Activated naive CD4-positive, alpha-beta T cell treated with anti-CD3 and anti-CD28 coated beads for 36 hours (primary cell): ENCODE results near the gene TNFRSF1B. TPM values are rescaled to one million over a fixed set of nuclear protein-coding genes. Genes with fewer than 3 reads are reported as not detected.
A peak's percentile ranks its signal among the peaks of the same experiment; 100 is the strongest.

Experiments used
- CTCF ChIA-PET: fragments of 350-600 bp; sonication (Branson Sonifier 250); formaldehyde crosslinking; loops from one replicate; lab custom pipeline; 2021; ENCODE audit warnings: antibody characterized with exemption; lab: Charles Lee
- DNase-seq: peaks from one replicate; pipeline ENCODE4 v3.0.0-alpha.2; 2020
- H3K27ac Mint-ChIP-seq: one replicate; pipeline ENCODE4 v1.8.0; 2021; ENCODE audit warnings: mild to moderate bottlenecking, mixed read lengths
- H3K27me3 Mint-ChIP-seq: one replicate; pipeline ENCODE4 v1.8.0; 2021; ENCODE audit warnings: low read depth, mixed read lengths
- H3K36me3 Mint-ChIP-seq: one replicate; pipeline ENCODE4 v1.8.0; 2021; ENCODE audit warnings: low read depth, mixed read lengths
- H3K4me1 Mint-ChIP-seq: one replicate; pipeline ENCODE4 v1.8.0; 2021; ENCODE audit warnings: low read depth, mixed read lengths
- H3K4me3 Mint-ChIP-seq: one replicate; pipeline ENCODE4 v1.8.0; 2021; ENCODE audit warnings: mild to moderate bottlenecking, moderate library complexity, mixed read lengths
- H3K9me3 Mint-ChIP-seq: one replicate; pipeline ENCODE4 v1.8.0; 2021; ENCODE audit warnings: mixed read lengths
- intact Hi-C: fragments of 100-400 bp; cut with micrococcal nuclease; formaldehyde crosslinking; loops from one replicate; pipeline ENCODE4 v1.15.1; 2023
- total RNA-seq, 2 experiments: library from RNA; stranded (reverse); gene quantifications; one replicate each; pipeline ENCODE4 v1.2.3, GENCODE V29; 2021

The TNFRSF1B gene
- total RNA-seq, 2 experiments from 2014 or later = 69.4 to 75.7 TPM

- H3K4me3 Mint-ChIP-seq = no peak overlapping the region
- peaks cover 18% of the 10 kb centered on the region for H3K4me1 Mint-ChIP-seq
- no peaks in the 10 kb centered on the region for H3K9me3 Mint-ChIP-seq
- no peak overlapping the region for H3K27ac Mint-ChIP-seq
- no peaks in the 10 kb centered on the region for H3K27me3 Mint-ChIP-seq
- CTCF ChIA-PET = interaction anchor here (0.6 to 2.6 kb wide), 9 partner anchors 15 to 508 kb away, joined by 3 to 16 read pairs (median 3); partner anchors contain the start of gene MIIP
- no peaks in the 10 kb centered on the region for H3K36me3 Mint-ChIP-seq
- no peak for DNase-seq
- intact Hi-C loops = loop anchor here (1.0 kb wide), 1 partner anchor 429 kb away; no protein-coding TSS in a partner anchor
Observed at GRCh38 chr1:12228979-12229378, 62.2 kb downstream of the TNFRSF1B start.

- Mint-ChIP-seq H3K27me3 (no peaks in the 10 kb centered on the region), H3K27ac (no peak overlapping the region), H3K4me1 (peaks cover 19% of the 10 kb centered on the region), H3K9me3 (no peaks in the 10 kb centered on the region), H3K36me3 (no peaks in the 10 kb centered on the region), H3K4me3 (peak overlapping the region; percentile 57)
- CTCF ChIA-PET = interaction anchor here (0.7 to 2.6 kb wide), 7 partner anchors 14 to 509 kb away, joined by 3 to 16 read pairs (median 3); partner anchors contain the start of gene MIIP
- intact Hi-C loops = loop anchor here (1.0 kb wide), 1 partner anchor 429 kb away; no protein-coding TSS in a partner anchor
- no peak for DNase-seq
Observed at GRCh38 chr1:12229386-12229834, 62.6 kb downstream of the TNFRSF1B start.

- H3K4me3 Mint-ChIP-seq = peak within 1 kb of the TSS; percentile 80
- no peaks in the 10 kb centered on the region for H3K36me3 Mint-ChIP-seq
- no peaks in the 10 kb centered on the region for H3K27me3 Mint-ChIP-seq
- H3K4me1 Mint-ChIP-seq = peaks cover 21% of the 10 kb centered on the region
- DNase-seq = peak; percentile 86
- H3K27ac Mint-ChIP-seq = no peak within 1 kb of the TSS
- CTCF ChIA-PET = interaction anchor here (0.5 to 2.6 kb wide), 5 partner anchors 19 to 509 kb away, joined by 3 to 16 read pairs (median 3); no protein-coding TSS in a partner anchor
- H3K9me3 Mint-ChIP-seq = no peaks in the 10 kb centered on the region
- intact Hi-C loops = loop anchor here (1.0 to 2.0 kb wide), 2 partner anchors 21 to 428 kb away; no protein-coding TSS in a partner anchor
Observed at GRCh38 chr1:12229835-12230548, 63.2 kb downstream of the TNFRSF1B start, which contains the start of gene VPS13D. Gene VPS13D (plus strand): TSS chr1:12230030. CDS start chr1:12234267, 4,237 bp downstream.

GRCh38 chr1:12230549-12231275 is 63.9 kb downstream of the TNFRSF1B start:
- CTCF ChIA-PET = interaction anchor here (0.6 to 1.1 kb wide), 2 partner anchors 105 to 142 kb away, joined by 3 read pairs; no protein-coding TSS in a partner anchor
- Mint-ChIP-seq H3K27me3 (no peaks in the 10 kb centered on the region), H3K27ac (no peak overlapping the region), H3K9me3 (no peaks in the 10 kb centered on the region), H3K4me3 (peak overlapping the region; percentile 80), H3K36me3 (no peaks in the 10 kb centered on the region), H3K4me1 (peaks cover 25% of the 10 kb centered on the region)
- intact Hi-C loops = loop anchor here (2.0 kb wide), 1 partner anchor 22 kb away; no protein-coding TSS in a partner anchor
- peak; percentile 24 for DNase-seq

- CTCF ChIA-PET = interaction anchor here (0.6 to 1.1 kb wide), 2 partner anchors 106 to 143 kb away, joined by 3 read pairs; no protein-coding TSS in a partner anchor
- H3K36me3 Mint-ChIP-seq = no peaks in the 10 kb centered on the region
Observed at GRCh38 chr1:12231276-12231595, 64.4 kb downstream of the TNFRSF1B start.

GRCh38 chr1:12232221-12232620 is 65.4 kb downstream of the TNFRSF1B start:
- intact Hi-C loops = no loop called here
- peak overlapping the region; percentile 37 for H3K27ac Mint-ChIP-seq

More at GRCh38 chr1:12231276-12231595, 64.4 kb downstream of the TNFRSF1B start:
- Mint-ChIP-seq H3K9me3 (no peaks in the 10 kb centered on the region), H3K27ac (no peak overlapping the region), H3K4me3 (peak overlapping the region; percentile 80), H3K4me1 (peaks cover 25% of the 10 kb centered on the region), H3K27me3 (no peaks in the 10 kb centered on the region)
- intact Hi-C loops = loop anchor here (2.0 kb wide), 1 partner anchor 22 kb away; no protein-coding TSS in a partner anchor
- DNase-seq = no peak

GRCh38 chr1:12244078-12244477 is 77.3 kb downstream of the TNFRSF1B start:
- peak; percentile 24 for DNase-seq
- H3K27ac Mint-ChIP-seq = no peak overlapping the region
- no peaks in the 10 kb centered on the region for H3K27me3 Mint-ChIP-seq
- no peak overlapping the region for H3K4me3 Mint-ChIP-seq
- CTCF ChIA-PET = interaction anchor here (0.6 to 4.9 kb wide), 8 partner anchors 9 to 259 kb away, joined by 4 to 37 read pairs (median 6); no protein-coding TSS in a partner anchor
- peaks cover 2% of the 10 kb centered on the region for H3K4me1 Mint-ChIP-seq
- intact Hi-C loops = loop anchor here (1.0 kb wide), 1 partner anchor 119 kb away; no protein-coding TSS in a partner anchor
- peaks cover 18% of the 10 kb centered on the region for H3K36me3 Mint-ChIP-seq
- H3K9me3 Mint-ChIP-seq = no peaks in the 10 kb centered on the region

More at GRCh38 chr1:12232221-12232620, 65.4 kb downstream of the TNFRSF1B start:
- peak; percentile 18 for DNase-seq
- CTCF ChIA-PET = interaction anchor here (0.8 kb wide), 1 partner anchor 106 kb away, joined by 3 read pairs; no protein-coding TSS in a partner anchor
- Mint-ChIP-seq H3K27me3 (no peaks in the 10 kb centered on the region), H3K4me1 (peaks cover 25% of the 10 kb centered on the region), H3K9me3 (no peaks in the 10 kb centered on the region), H3K4me3 (no peak overlapping the region), H3K36me3 (peaks cover 3% of the 10 kb centered on the region)

- peaks cover 2% of the 10 kb centered on the region for H3K4me1 Mint-ChIP-seq
- no peaks in the 10 kb centered on the region for H3K27me3 Mint-ChIP-seq
- DNase-seq = no peak
- H3K36me3 Mint-ChIP-seq = peaks cover 21% of the 10 kb centered on the region
- no peaks in the 10 kb centered on the region for H3K9me3 Mint-ChIP-seq
- CTCF ChIA-PET = interaction anchor here (1.2 to 4.9 kb wide), 7 partner anchors 9 to 125 kb away, joined by 4 to 37 read pairs (median 5); no protein-coding TSS in a partner anchor
- H3K4me3 Mint-ChIP-seq = no peak overlapping the region
- H3K27ac Mint-ChIP-seq = no peak overlapping the region
- intact Hi-C loops = loop anchor here (1.0 kb wide), 1 partner anchor 119 kb away; no protein-coding TSS in a partner anchor
Observed at GRCh38 chr1:12244585-12244984, 77.8 kb downstream of the TNFRSF1B start.

GRCh38 chr1:12245116-12245515 is 78.3 kb downstream of the TNFRSF1B start:
- Mint-ChIP-seq H3K9me3 (no peaks in the 10 kb centered on the region), H3K4me3 (no peak overlapping the region), H3K27ac (no peak overlapping the region), H3K36me3 (peaks cover 25% of the 10 kb centered on the region), H3K4me1 (peaks cover 2% of the 10 kb centered on the region), H3K27me3 (no peaks in the 10 kb centered on the region)
- no peak for DNase-seq
- CTCF ChIA-PET = interaction anchor here (2.0 to 4.9 kb wide), 3 partner anchors 10 to 120 kb away, joined by 4 to 37 read pairs (median 9); no protein-coding TSS in a partner anchor
- intact Hi-C loops = no loop called here

GRCh38 chr1:12245733-12246132 is 78.9 kb downstream of the TNFRSF1B start:
- H3K4me3 Mint-ChIP-seq = no peak overlapping the region
- H3K27me3 Mint-ChIP-seq = no peaks in the 10 kb centered on the region
- peaks cover 2% of the 10 kb centered on the region for H3K4me1 Mint-ChIP-seq
- no peaks in the 10 kb centered on the region for H3K9me3 Mint-ChIP-seq
- intact Hi-C loops = no loop called here
- H3K36me3 Mint-ChIP-seq = peaks cover 25% of the 10 kb centered on the region
- no peak overlapping the region for H3K27ac Mint-ChIP-seq
- DNase-seq = no peak
- CTCF ChIA-PET = interaction anchor here (0.7 to 4.9 kb wide), 3 partner anchors 10 to 413 kb away, joined by 3 to 37 read pairs (median 9); no protein-coding TSS in a partner anchor

- H3K4me3 Mint-ChIP-seq = no peak overlapping the region
- DNase-seq = no peak
- no peaks in the 10 kb centered on the region for H3K9me3 Mint-ChIP-seq
- peaks cover 30% of the 10 kb centered on the region for H3K36me3 Mint-ChIP-seq
- CTCF ChIA-PET = interaction anchor here (4.9 kb wide), 1 partner anchor 122 kb away, joined by 37 read pairs; no protein-coding TSS in a partner anchor
- no peaks in the 10 kb centered on the region for H3K27me3 Mint-ChIP-seq
- no peaks in the 10 kb centered on the region for H3K4me1 Mint-ChIP-seq
- intact Hi-C loops = no loop called here
- no peak overlapping the region for H3K27ac Mint-ChIP-seq
Observed at GRCh38 chr1:12246584-12246983, 79.8 kb downstream of the TNFRSF1B start.
